ENCODE results near the gene SYMPK.

SYMPK gene

DNA sequence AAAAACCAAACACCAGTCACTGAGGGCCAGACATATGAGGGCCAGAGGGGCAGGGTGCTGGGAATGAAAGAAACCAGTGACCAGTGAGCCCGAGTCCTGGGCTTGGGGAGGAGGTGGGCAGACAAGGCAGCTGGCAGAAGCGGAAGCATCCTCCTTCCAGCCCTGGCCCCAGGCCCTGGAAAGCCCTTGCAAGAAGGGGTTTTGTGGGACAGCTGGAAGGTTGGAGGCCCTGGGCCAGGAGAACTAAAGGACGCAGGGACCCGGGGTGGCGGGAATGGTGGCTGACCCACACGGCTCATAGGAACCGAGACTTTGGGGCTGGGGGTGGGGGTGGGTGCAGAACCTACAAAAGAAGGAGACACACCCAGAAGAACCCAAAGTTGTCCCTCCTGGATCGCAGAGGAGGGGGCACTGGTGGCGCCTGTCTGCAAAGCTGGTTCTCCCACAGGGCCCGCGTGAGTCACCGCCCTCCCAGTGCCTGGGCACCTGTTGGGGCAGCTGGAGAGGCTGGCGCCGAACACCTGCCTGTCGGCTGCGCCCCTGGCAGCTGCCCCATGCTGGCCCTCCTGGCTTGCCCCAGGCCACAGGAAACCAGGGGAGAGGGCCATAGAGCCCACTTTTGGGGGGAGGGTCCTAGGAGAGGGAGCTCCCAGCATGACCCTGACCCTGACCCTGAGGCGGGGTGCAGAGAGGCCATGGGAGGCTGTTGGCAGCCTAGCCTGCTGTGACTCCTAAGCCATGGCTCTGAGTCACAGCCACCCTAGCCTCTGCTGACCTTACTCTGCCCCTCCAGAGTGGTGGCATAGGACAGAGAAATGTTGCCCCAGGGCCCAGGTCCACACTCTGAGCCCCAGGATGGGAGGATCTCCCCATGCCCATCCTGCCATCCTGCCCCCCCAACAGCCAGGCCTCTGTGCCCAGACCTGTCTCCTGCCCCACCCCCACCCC lies 81.5 kb downstream of the SYMPK start:
- peaks cover 16% of the 10 kb centered on the region for H3K4me1 Mint-ChIP-seq (ENCODE audit: low read depth)
- peaks cover 6% of the 10 kb centered on the region for H3K36me3 Mint-ChIP-seq
- H3K4me3 Mint-ChIP-seq = no peak overlapping the region
- H3K27ac Mint-ChIP-seq = no peak overlapping the region
- peaks cover 10% of the 10 kb centered on the region for H3K27me3 Mint-ChIP-seq
- H3K9me3 Mint-ChIP-seq (ENCODE audit: low read depth) = no peaks in the 10 kb centered on the region

DNA sequence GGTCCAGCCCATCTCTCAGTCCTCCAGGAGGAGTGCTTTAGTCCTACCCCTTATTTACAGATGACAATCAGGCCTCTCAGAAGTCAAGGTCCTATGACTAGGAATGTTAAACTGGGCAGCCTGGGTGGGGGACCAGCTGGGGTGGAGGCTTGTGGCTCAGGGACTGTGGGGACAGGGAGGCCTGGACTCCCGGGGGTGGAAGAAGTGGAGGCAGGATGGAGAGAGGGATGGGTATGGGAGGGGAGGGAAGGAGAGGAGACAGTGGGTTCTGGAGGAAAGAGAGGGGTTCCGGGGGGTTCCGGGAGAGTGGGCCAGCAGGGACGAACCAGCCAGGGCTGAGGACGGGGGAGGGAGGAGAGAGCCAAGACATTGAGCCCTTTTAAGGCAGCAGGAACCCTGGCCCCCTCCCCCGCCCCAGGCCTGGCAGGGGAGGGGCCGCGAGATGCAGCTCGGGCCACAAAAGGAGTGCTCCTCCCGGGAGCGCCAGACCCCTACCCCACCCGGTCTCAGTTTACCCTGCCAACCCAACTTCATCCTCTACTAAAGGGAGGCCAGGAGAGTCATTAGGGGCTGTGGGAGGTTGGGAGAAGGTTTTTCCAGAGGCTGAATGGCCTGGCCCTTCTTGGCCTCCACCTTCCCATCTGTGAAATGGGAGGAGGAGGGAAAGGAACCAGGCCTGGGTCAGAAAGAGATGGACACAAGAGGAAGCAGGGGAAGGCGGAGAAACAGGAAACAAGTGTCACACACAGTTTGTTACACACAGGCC lies 82.3 kb downstream of the SYMPK start:
- no peaks in the 10 kb centered on the region for H3K9me3 Mint-ChIP-seq (ENCODE audit: low read depth)
- peaks cover 10% of the 10 kb centered on the region for H3K27me3 Mint-ChIP-seq
- peaks cover 16% of the 10 kb centered on the region for H3K4me1 Mint-ChIP-seq (ENCODE audit: low read depth)
- H3K36me3 Mint-ChIP-seq = peaks cover 4% of the 10 kb centered on the region
- H3K4me3 Mint-ChIP-seq = no peak overlapping the region
- no peak overlapping the region for H3K27ac Mint-ChIP-seq

- Mint-ChIP-seq H3K4me3 (no peak overlapping the region), H3K27me3 (peaks cover 10% of the 10 kb centered on the region), H3K27ac (no peak overlapping the region), H3K4me1 (ENCODE audit: low read depth) (peaks cover 16% of the 10 kb centered on the region), H3K9me3 (ENCODE audit: low read depth) (no peaks in the 10 kb centered on the region), H3K36me3 (peaks cover 4% of the 10 kb centered on the region)
Observed at GRCh38 chr19:45780146-45780447, 82.8 kb downstream of the SYMPK start.

DNA sequence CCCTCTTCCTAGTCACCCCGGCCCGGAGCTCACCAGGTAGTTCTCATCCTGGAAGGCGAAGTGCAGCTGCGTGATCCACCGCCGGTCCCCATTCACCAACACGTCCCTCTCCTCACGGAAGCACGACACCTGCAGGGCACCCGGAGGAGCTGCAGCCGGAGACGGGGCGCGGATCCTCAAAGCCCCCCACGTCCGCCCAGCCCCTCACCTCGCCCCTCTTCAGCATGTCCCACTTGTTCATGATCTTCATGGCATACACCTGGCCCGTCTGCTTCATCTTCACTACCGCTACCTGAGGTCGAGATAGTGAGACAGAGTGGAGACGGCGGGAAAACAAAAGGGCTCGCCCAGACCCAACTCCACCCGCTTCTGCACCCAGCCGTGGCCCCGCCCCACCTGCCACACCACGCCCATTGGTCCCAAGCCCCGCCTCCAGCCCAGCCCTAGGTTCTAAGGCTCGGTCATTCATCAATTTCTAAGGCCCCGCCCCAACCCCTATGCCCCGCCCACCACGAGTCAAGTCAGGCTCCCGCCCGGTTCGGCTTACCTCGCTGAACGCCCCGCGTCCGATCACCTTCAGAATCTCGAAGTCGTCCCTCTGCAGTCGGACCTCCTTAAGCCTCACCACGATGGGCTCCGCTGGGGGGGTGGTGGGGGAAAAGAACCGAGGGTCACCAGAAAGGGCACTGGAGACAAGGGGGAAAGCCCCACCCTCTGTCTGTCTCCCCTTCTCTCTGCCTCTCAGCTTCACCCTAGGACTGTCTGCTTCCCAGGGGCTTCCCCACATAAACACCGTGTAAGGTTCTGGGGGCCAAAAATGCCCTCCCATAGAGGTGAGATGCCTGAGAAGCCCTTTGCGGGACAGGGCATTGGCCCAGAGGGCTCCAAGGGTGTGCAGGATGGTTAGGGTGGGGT lies 83.5 kb downstream of the SYMPK start:
- H3K9me3 Mint-ChIP-seq (ENCODE audit: low read depth) = no peaks in the 10 kb centered on the region
- H3K27ac Mint-ChIP-seq = no peak overlapping the region
- H3K27me3 Mint-ChIP-seq = peaks cover 9% of the 10 kb centered on the region

DNA sequence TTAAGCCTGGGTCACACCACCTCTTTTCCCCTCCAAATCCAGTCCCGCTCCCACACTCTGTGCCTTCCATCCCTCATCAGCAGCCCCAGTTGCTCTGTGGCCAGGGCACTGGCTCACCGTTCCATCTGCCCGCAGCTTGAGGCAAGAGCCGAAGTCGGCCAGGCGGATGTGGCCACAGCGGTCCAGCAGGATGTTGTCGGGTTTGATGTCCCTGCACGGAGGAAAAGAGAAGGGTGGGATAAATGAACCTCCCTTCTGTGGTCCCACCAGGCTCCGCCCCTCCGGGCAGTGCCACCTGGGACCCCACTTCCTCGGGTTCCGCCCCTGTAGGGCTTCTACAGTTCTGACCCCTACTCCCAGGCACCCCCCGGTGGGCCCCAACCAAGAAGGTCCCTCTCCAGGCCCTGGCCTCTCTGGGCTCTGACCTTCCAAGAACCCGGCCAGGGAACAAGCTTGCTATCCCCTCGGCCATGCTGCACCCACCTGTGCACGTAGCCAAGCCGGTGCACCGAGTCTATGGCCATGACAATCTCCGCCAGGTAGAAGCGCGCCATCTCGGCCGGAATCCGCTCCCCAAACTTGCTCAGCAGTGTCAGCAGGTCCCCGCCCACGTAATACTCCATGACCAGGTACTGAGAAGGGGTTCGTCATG lies 84.8 kb downstream of the SYMPK start:
- no peak overlapping the region for H3K4me3 Mint-ChIP-seq
- peaks cover 4% of the 10 kb centered on the region for H3K36me3 Mint-ChIP-seq
- H3K4me1 Mint-ChIP-seq (ENCODE audit: low read depth) = peaks cover 16% of the 10 kb centered on the region
- H3K27ac Mint-ChIP-seq = no peak overlapping the region
- H3K9me3 Mint-ChIP-seq (ENCODE audit: low read depth) = no peaks in the 10 kb centered on the region
- H3K27me3 Mint-ChIP-seq = peaks cover 9% of the 10 kb centered on the region

More for the DNA sequence above, 83.5 kb downstream of the SYMPK start:
- Mint-ChIP-seq H3K4me3 (peak overlapping the region; percentile 82), H3K36me3 (peaks cover 4% of the 10 kb centered on the region), H3K4me1 (ENCODE audit: low read depth) (peaks cover 16% of the 10 kb centered on the region)

DNA sequence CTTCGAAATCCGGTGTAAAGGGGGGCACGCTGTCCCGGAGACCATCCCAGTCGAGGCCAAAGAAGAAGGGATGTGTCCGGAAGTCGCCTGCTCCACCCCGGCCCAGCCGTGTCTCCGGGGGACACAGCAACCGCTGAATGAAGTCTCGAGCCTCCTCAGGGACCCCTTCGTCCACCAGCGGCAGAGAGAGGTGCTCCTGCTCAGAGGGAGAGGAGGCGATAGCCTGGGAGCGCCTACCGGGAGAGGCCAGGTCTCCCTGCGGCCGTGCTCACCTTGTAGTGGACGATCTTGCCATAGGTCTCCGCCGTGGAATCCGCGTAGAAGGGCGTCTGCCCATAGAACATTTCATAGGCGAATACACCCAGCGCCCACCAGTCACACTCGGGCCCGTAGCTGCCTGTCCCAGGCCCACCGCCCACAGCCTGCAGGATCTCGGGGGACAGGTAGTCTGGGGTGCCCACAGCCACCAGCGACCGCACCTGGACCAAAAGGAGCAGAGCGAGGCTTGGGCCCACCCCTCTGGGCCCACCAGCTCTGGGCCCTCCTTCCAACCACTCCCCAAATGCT lies 85.5 kb downstream of the SYMPK start:
- peaks cover 4% of the 10 kb centered on the region for H3K36me3 Mint-ChIP-seq
- peaks cover 9% of the 10 kb centered on the region for H3K27me3 Mint-ChIP-seq
- no peaks in the 10 kb centered on the region for H3K9me3 Mint-ChIP-seq (ENCODE audit: low read depth)
- peaks cover 16% of the 10 kb centered on the region for H3K4me1 Mint-ChIP-seq (ENCODE audit: low read depth)
- no peak overlapping the region for H3K27ac Mint-ChIP-seq
- no peak overlapping the region for H3K4me3 Mint-ChIP-seq

DNA sequence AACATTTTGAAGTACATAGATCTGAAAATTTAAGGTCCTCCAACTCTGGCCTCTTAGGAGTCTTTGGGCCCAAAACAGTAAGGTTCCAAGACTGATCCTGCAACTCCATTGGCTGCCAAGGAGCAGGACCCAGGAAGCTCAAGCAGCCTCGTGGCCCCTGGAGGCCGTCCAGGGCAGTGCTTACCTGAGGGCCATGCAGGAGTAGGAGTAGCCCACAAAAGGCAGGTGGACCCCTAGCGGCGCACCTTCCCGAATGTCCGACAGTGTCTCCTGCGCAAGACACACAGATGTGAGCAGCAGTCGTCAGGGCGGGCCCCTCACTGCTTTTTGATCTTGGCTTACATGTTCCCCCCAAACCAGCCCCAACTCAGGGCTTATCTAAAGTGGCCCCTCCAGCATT lies 88.2 kb downstream of the SYMPK start:
- Mint-ChIP-seq H3K4me3 (no peak overlapping the region), H3K9me3 (ENCODE audit: low read depth) (no peaks in the 10 kb centered on the region), H3K27ac (no peak overlapping the region), H3K4me1 (ENCODE audit: low read depth) (peaks cover 16% of the 10 kb centered on the region), H3K27me3 (peaks cover 6% of the 10 kb centered on the region), H3K36me3 (peaks cover 4% of the 10 kb centered on the region)

DNA sequence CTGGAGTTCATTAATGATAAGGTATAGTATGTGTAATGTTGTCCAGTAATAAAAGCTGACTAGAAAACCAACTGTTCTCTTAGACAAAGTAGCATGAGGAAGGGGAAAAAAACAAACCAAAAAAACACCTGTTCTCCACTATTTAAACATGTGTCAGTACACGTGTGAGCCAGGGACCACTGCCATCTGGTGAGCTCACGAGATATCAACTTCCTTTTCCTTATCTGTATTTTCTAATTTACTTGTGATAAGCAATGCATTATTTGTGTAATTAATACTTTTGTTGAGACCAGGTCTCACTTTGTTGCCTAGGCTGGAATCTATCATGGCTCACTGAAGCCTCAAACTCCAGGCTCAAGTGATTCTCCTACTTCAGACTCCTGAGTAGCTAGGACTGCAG lies 89.6 kb downstream of the SYMPK start:
- Mint-ChIP-seq H3K9me3 (ENCODE audit: low read depth) (no peaks in the 10 kb centered on the region), H3K4me1 (ENCODE audit: low read depth) (peaks cover 6% of the 10 kb centered on the region), H3K4me3 (no peak overlapping the region), H3K27me3 (no peaks in the 10 kb centered on the region), H3K36me3 (peaks cover 2% of the 10 kb centered on the region), H3K27ac (no peak overlapping the region)

DNA sequence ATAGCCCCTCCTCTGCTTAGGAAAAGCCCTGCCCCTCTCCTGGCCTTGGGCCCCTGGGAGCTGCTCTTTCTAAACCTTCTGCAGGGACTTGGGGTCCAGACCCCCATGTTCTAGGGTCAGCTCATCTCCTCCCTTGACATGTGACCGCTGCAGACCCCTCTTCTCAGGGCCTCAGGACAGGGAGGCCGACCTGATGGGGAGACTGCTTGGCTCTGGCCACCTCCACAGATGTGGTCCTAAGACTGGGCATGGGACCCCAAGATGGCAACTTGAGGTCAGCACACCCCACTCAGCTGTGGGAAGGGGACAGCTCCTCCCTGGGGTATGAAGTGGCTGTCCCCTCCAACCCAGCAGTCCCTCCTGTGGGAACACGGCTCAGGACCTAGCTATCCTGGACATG lies 90.0 kb downstream of the SYMPK start:
- Mint-ChIP-seq H3K27me3 (no peaks in the 10 kb centered on the region), H3K27ac (no peak overlapping the region), H3K4me1 (ENCODE audit: low read depth) (peaks cover 6% of the 10 kb centered on the region), H3K36me3 (peaks cover 2% of the 10 kb centered on the region), H3K4me3 (no peak overlapping the region), H3K9me3 (ENCODE audit: low read depth) (no peaks in the 10 kb centered on the region)

- Mint-ChIP-seq H3K4me3 (peak overlapping the region; percentile 4), H3K4me1 (ENCODE audit: low read depth) (peaks cover 6% of the 10 kb centered on the region), H3K9me3 (ENCODE audit: low read depth) (no peaks in the 10 kb centered on the region), H3K27ac (no peak overlapping the region), H3K36me3 (peaks cover 2% of the 10 kb centered on the region), H3K27me3 (no peaks in the 10 kb centered on the region)
Observed at GRCh38 chr19:45772130-45772840, 90.7 kb downstream of the SYMPK start.

GRCh38 chr19:45771311-45771933 lies 91.5 kb downstream of the SYMPK start:
- Mint-ChIP-seq H3K27me3 (no peaks in the 10 kb centered on the region), H3K4me3 (peak overlapping the region; percentile 40), H3K27ac (no peak overlapping the region), H3K36me3 (no peaks in the 10 kb centered on the region), H3K4me1 (ENCODE audit: low read depth) (peaks cover 6% of the 10 kb centered on the region), H3K9me3 (ENCODE audit: low read depth) (no peaks in the 10 kb centered on the region)

DNA sequence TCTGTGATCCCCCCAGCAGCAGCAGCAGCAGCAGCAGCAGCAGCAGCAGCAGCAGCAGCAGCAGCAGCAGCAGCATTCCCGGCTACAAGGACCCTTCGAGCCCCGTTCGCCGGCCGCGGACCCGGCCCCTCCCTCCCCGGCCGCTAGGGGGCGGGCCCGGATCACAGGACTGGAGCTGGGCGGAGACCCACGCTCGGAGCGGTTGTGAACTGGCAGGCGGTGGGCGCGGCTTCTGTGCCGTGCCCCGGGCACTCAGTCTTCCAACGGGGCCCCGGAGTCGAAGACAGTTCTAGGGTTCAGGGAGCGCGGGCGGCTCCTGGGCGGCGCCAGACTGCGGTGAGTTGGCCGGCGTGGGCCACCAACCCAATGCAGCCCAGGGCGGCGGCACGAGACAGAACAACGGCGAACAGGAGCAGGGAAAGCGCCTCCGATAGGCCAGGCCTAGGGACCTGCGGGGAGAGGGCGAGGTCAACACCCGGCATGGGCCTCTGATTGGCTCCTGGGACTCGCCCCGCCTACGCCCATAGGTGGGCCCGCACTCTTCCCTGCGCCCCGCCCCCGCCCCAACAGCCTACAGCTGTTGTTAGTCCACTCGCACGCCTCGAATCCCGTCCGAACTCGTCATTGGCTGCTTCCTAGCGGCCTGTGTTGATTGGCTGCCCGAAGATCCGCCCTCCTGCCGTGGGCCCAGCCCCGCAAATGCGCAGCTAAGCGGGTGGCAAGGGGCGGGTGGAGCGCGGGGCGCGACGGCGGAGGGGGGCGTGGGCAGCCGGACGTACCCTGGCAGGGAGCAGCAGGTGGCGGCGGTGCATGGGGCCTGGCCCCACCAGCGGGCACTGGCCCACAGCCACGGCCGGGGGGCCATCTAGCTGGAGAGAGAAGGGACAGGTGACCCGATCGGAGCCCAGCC lies 92.5 kb downstream of the SYMPK start:
- no peaks in the 10 kb centered on the region for H3K36me3 Mint-ChIP-seq
- H3K9me3 Mint-ChIP-seq (ENCODE audit: low read depth) = no peaks in the 10 kb centered on the region
- H3K27ac Mint-ChIP-seq = no peak overlapping the region
- H3K27me3 Mint-ChIP-seq = no peaks in the 10 kb centered on the region
- peak overlapping the region; percentile 83 for H3K4me3 Mint-ChIP-seq
- peaks cover 6% of the 10 kb centered on the region for H3K4me1 Mint-ChIP-seq (ENCODE audit: low read depth)

Data from activated naive CD8-positive, alpha-beta T cell (primary cell).